HepG2 (cell line): Measurements from ENCODE around the gene TXNL4A. TPM values are rescaled to one million over a fixed set of nuclear protein-coding genes. Genes with fewer than 3 reads are reported as not detected.

ENCODE experiments used
- ATAC-seq: fragments of 200-7000 bp; cut with Tn5 transposase; 3 replicates; pipeline ENCODE4 v1.9.1; 2020; ENCODE audit warnings: mild to moderate bottlenecking, moderate library complexity
- BruUV-seq: library from RNA; stranded (reverse); fragments of 400-500 nt; replicated peaks from 2 replicates; lab custom pipeline; 2021; lab: Mats Ljungman, UMichigan
- CTCF ChIA-PET: fragments of 300-600 bp; formaldehyde crosslinking; extraction: SDS; loops from one replicate; lab custom pipeline; 2021; ENCODE audit warnings: low total read pairs, inconsistent platforms, low intra/inter-chr PET ratio; lab: Yijun Ruan, JAX
- POLR2A ChIA-PET: fragments of 350-600 bp; sonication (Branson Sonifier 250); formaldehyde crosslinking; loops from one replicate; lab custom pipeline; 2020; ENCODE audit warnings: antibody characterized with exemption, inconsistent platforms; lab: Yijun Ruan, JAX
- DNase-seq: peaks from one replicate; pipeline ENCODE4 v3.0.0-alpha.2; 2015; ENCODE audit warnings: low spot score
- FAIRE-seq: peaks from 3 replicates; lab custom pipeline; 2011; peaks lifted over from hg19 to GRCh38; lab: Jason Lieb, UNC
- H2AFZ ChIP-seq: one replicate; pipeline ENCODE4 v1.6.1; 2011; ENCODE audit warnings: low read length, inconsistent platforms
- H3K27ac ChIP-seq: fragments of 300-600 bp; 3 replicates; pipeline ENCODE4 v1.8.0; 2011; ENCODE audit warnings: mixed run types, mild to moderate bottlenecking, mixed read lengths, low read length, inconsistent platforms; ENCODE audit not compliant: insufficient read depth; ENCODE audit errors: extremely low read length
- H3K27me3 ChIP-seq, 2 experiments: fragments of 200-600 bp in 1 of 2; 2 replicates in 1 of 2; 3 replicates in 1 of 2; pipeline versions ENCODE4 v1.6.0 to v1.8.0; 2011; ENCODE audit warnings: low read length in 2 of 2, mild to moderate bottlenecking in 2 of 2, moderate library complexity in 2 of 2, inconsistent platforms in 1 of 2; ENCODE audit not compliant: insufficient read depth in 2 of 2, control insufficient read depth in 1 of 2
- H3K36me3 ChIP-seq, 2 experiments: fragments of 200-600 bp in 1 of 2; replicated peaks in 1 of 2; 2 replicates in 1 of 2; 3 replicates in 1 of 2; pipeline versions ENCODE4 v1.5.1 to v1.8.0; 2011; ENCODE audit warnings: low read length in 2 of 2, inconsistent platforms in 1 of 2; ENCODE audit not compliant: insufficient read depth in 2 of 2, control insufficient read depth in 1 of 2
- H3K4me1 ChIP-seq: 2 replicates; pipeline ENCODE4 v1.5.1; 2012; ENCODE audit warnings: low read length, inconsistent platforms; ENCODE audit not compliant: insufficient read depth
- H3K4me2 ChIP-seq: 2 replicates; pipeline ENCODE4 v1.6.0; 2011; ENCODE audit warnings: low read depth, low read length, inconsistent platforms
- H3K4me3 ChIP-seq, 3 experiments: fragments of 200-600 bp in 1 of 3; sonication (generic), shearing (Covaris generic) in 1 of 3; replicated peaks in 1 of 3; 2 replicates each; pipeline ENCODE4 v1.5.1; 2011 to 2016; ENCODE audit warnings: low read length in 3 of 3, inconsistent platforms in 2 of 3, low read depth in 2 of 3, mild to moderate bottlenecking in 2 of 3, control low read depth in 1 of 3, mixed read lengths in 1 of 3; ENCODE audit not compliant: insufficient read depth in 1 of 3
- H3K79me2 ChIP-seq: one replicate; pipeline ENCODE4 v1.6.1; 2011; ENCODE audit warnings: low read length, inconsistent platforms; ENCODE audit not compliant: insufficient read depth
- H3K9ac ChIP-seq: 2 replicates; pipeline ENCODE4 v1.6.0; 2011; ENCODE audit warnings: mild to moderate bottlenecking, low read depth, low read length, inconsistent platforms; ENCODE audit not compliant: insufficient read depth
- H3K9me3 ChIP-seq: 2 replicates; pipeline ENCODE4 v1.5.1; 2012; ENCODE audit warnings: mild to moderate bottlenecking, low read length
- H4K20me1 ChIP-seq: 2 replicates; pipeline ENCODE4 v1.6.0; 2011; ENCODE audit warnings: inconsistent platforms, mild to moderate bottlenecking, low read length, moderate library complexity; ENCODE audit not compliant: insufficient read depth
- BRCA1 ChIP-seq: sonication (generic); formaldehyde crosslinking; IDR thresholded peaks from 2 replicates; pipeline ENCODE4 v1.4.0; 2020; ENCODE audit warnings: missing genetic modification reagents
- CHD4 ChIP-seq: fragments of 200-600 bp; sonication (generic); IDR thresholded peaks from 2 replicates; pipeline ENCODE4 v1.7.0; 2017; ENCODE audit warnings: mild to moderate bottlenecking, low read length, borderline replicate concordance
- TBL1XR1 ChIP-seq: fragments of 150-350 bp; IDR thresholded peaks from 2 replicates; pipeline ENCODE4 v1.6.1; 2014; ENCODE audit warnings: borderline replicate concordance, low read length; ENCODE audit not compliant: partially characterized antibody
- ZFY ChIP-seq: sonication (generic); formaldehyde crosslinking; IDR thresholded peaks from 2 replicates; pipeline ENCODE4 v1.4.0; 2020; ENCODE audit warnings: missing genetic modification reagents
- ZNF101 ChIP-seq: sonication (generic); formaldehyde crosslinking; IDR thresholded peaks from 2 replicates; pipeline ENCODE4 v1.4.0; 2020; ENCODE audit warnings: mild to moderate bottlenecking, low read depth, missing genetic modification reagents, borderline replicate concordance
- ZNF34 ChIP-seq: sonication (generic); formaldehyde crosslinking; IDR thresholded peaks from 2 replicates; pipeline ENCODE4 v1.4.0; 2020; ENCODE audit warnings: mild to moderate bottlenecking, missing genetic modification reagents, borderline replicate concordance
- ZNF569 ChIP-seq: sonication (generic); formaldehyde crosslinking; IDR thresholded peaks from 2 replicates; pipeline ENCODE4 v1.5.0; 2020; ENCODE audit warnings: mild to moderate bottlenecking, missing genetic modification reagents, moderate library complexity, borderline replicate concordance
- WGBS: methylation state at CpG from one replicate; pipeline ENCODE4 v1.1.6; 2017; ENCODE audit warnings: low lambda C conversion rate; 5-methylcytosine and 5-hydroxymethylcytosine counted together
- in situ Hi-C: cut with HindIII; loops from 2 replicates; pipeline ENCODE4 v1.10.0; 2017; ENCODE audit warnings: low pct_unique_long_range_greater_than_20kb; ENCODE audit not compliant: extremely low pct_ligation_motif_present
- intact Hi-C: fragments of 100-400 bp; cut with micrococcal nuclease; formaldehyde crosslinking; loops from one replicate; pipeline ENCODE4 v1.10.0; 2022; ENCODE audit not compliant: unreplicated experiment
- polyA plus RNA-seq, 8 experiments: library from polyadenylated mRNA; depleted of rRNA in 3 of 8; stranded (reverse) in 7 of 8; unstranded in 1 of 8; fragments of >200 nt; fragmentation: Illumina TruSeq in 4 of 8; extraction: Trizol in 4 of 8; gene quantifications; 2 replicates each; pipeline versions ENCODE4 v1.2.1 to v1.2.3, GENCODE V29; 2011 to 2016; ENCODE audit warnings: low read depth in 4 of 8, missing spikeins in 1 of 8, mixed read lengths in 1 of 8; ENCODE audit not compliant: insufficient read depth in 1 of 8
- total RNA-seq, 5 experiments: library from RNA; depleted of rRNA; stranded (reverse); fragments of >200 nt; fragmentation: Illumina TruSeq; extraction: Trizol; gene quantifications; 2 replicates each; pipeline ENCODE4 v1.2.3, GENCODE V29; 2016; ENCODE audit warnings: low read depth in 1 of 5
- TF ChIP-seq, protein P1 (sequence below): sonication (generic); formaldehyde crosslinking; IDR thresholded peaks from 2 replicates; pipeline ENCODE4 v1.4.0; 2020; ENCODE audit warnings: mild to moderate bottlenecking, missing genetic modification reagents
- TF ChIP-seq, protein P2 (sequence below): sonication (generic); formaldehyde crosslinking; IDR thresholded peaks from 2 replicates; pipeline ENCODE4 v1.4.0; 2020; ENCODE audit warnings: missing genetic modification reagents
- TF ChIP-seq, protein P3 (sequence below): sonication (generic); formaldehyde crosslinking; IDR thresholded peaks from 2 replicates; pipeline ENCODE4 v1.4.0; 2020; ENCODE audit warnings: missing genetic modification reagents
- TF ChIP-seq, protein P4 (sequence below): sonication (generic); formaldehyde crosslinking; IDR thresholded peaks from 2 replicates; pipeline ENCODE4 v1.4.0; 2020; ENCODE audit warnings: missing genetic modification reagents
- TF ChIP-seq, protein P5 (sequence below): IDR thresholded peaks from 2 replicates; pipeline ENCODE4 v1.6.1; 2016; ENCODE audit warnings: mild to moderate bottlenecking, missing biosample characterization, missing genetic modification reagents

TXNL4A gene
- total and polyA plus RNA-seq, 2 of the 13 experiments (the other 11 are each of a cell fraction or from before 2014, with no cell fraction given): 172 to 202 TPM

DNA sequence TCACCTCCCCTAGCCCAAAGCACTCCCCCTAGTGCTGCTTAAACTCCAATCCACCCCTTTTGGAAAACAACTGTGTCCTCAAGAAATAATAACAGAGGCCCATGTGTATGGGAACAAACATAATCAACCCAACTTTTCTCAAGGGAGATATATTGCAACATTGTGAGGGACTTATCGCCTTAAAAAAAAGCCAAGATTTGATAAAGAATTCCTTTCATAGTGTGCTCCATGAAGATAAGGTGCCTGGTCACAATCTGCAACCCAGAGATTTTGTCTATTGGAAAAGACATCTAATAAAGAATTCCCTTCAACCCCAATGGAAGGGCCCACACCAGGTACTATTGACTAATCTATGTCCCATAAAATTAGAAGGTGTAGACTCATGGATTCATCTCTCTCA, 41.3 kb upstream of the TXNL4A start:
- DNase-seq: no peak
- Histone ChIP-seq H3K79me2 (peaks cover under 1% of the 10 kb centered on the region), H3K9me3 (peaks cover 20% of the 10 kb centered on the region), H3K9ac (no peak overlapping the region), H4K20me1 (no peaks in the 10 kb centered on the region)
- CTCF ChIA-PET: no interaction called here
- ATAC-seq: no peak
- TF ChIP-seq, protein P1, sequence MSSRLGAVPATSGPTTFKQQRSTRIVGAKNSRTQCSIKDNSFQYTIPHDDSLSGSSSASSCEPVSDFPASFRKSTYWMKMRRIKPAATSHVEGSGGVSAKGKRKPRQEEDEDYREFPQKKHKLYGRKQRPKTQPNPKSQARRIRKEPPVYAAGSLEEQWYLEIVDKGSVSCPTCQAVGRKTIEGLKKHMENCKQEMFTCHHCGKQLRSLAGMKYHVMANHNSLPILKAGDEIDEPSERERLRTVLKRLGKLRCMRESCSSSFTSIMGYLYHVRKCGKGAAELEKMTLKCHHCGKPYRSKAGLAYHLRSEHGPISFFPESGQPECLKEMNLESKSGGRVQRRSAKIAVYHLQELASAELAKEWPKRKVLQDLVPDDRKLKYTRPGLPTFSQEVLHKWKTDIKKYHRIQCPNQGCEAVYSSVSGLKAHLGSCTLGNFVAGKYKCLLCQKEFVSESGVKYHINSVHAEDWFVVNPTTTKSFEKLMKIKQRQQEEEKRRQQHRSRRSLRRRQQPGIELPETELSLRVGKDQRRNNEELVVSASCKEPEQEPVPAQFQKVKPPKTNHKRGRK (CRISPR knock-in tag): no peak
- TF ChIP-seq ZNF101 (CRISPR knock-in tag) (no peak), ZNF569 (CRISPR knock-in tag) (no peak), ZNF34 (CRISPR knock-in tag) (no peak), ZFY (CRISPR knock-in tag) (no peak), CHD4 (no peak), BRCA1 (CRISPR knock-in tag) (no peak), TBL1XR1 (no peak)
- TF ChIP-seq, protein P2, sequence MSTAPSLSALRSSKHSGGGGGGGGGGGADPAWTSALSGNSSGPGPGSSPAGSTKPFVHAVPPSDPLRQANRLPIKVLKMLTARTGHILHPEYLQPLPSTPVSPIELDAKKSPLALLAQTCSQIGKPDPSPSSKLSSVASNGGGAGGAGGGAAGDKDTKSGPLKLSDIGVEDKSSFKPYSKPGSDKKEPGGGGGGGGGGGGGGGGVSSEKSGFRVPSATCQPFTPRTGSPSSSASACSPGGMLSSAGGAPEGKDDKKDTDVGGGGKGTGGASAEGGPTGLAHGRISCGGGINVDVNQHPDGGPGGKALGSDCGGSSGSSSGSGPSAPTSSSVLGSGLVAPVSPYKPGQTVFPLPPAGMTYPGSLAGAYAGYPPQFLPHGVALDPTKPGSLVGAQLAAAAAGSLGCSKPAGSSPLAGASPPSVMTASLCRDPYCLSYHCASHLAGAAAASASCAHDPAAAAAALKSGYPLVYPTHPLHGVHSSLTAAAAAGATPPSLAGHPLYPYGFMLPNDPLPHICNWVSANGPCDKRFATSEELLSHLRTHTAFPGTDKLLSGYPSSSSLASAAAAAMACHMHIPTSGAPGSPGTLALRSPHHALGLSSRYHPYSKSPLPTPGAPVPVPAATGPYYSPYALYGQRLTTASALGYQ: no peak
- TF ChIP-seq, protein P3, sequence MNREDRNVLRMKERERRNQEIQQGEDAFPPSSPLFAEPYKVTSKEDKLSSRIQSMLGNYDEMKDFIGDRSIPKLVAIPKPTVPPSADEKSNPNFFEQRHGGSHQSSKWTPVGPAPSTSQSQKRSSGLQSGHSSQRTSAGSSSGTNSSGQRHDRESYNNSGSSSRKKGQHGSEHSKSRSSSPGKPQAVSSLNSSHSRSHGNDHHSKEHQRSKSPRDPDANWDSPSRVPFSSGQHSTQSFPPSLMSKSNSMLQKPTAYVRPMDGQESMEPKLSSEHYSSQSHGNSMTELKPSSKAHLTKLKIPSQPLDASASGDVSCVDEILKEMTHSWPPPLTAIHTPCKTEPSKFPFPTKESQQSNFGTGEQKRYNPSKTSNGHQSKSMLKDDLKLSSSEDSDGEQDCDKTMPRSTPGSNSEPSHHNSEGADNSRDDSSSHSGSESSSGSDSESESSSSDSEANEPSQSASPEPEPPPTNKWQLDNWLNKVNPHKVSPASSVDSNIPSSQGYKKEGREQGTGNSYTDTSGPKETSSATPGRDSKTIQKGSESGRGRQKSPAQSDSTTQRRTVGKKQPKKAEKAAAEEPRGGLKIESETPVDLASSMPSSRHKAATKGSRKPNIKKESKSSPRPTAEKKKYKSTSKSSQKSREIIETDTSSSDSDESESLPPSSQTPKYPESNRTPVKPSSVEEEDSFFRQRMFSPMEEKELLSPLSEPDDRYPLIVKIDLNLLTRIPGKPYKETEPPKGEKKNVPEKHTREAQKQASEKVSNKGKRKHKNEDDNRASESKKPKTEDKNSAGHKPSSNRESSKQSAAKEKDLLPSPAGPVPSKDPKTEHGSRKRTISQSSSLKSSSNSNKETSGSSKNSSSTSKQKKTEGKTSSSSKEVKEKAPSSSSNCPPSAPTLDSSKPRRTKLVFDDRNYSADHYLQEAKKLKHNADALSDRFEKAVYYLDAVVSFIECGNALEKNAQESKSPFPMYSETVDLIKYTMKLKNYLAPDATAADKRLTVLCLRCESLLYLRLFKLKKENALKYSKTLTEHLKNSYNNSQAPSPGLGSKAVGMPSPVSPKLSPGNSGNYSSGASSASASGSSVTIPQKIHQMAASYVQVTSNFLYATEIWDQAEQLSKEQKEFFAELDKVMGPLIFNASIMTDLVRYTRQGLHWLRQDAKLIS (CRISPR knock-in tag): no peak
- TF ChIP-seq, protein P4, sequence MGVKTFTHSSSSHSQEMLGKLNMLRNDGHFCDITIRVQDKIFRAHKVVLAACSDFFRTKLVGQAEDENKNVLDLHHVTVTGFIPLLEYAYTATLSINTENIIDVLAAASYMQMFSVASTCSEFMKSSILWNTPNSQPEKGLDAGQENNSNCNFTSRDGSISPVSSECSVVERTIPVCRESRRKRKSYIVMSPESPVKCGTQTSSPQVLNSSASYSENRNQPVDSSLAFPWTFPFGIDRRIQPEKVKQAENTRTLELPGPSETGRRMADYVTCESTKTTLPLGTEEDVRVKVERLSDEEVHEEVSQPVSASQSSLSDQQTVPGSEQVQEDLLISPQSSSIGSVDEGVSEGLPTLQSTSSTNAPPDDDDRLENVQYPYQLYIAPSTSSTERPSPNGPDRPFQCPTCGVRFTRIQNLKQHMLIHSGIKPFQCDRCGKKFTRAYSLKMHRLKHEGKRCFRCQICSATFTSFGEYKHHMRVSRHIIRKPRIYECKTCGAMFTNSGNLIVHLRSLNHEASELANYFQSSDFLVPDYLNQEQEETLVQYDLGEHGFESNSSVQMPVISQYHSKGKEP (CRISPR knock-in tag): no peak
- TF ChIP-seq, protein P5, sequence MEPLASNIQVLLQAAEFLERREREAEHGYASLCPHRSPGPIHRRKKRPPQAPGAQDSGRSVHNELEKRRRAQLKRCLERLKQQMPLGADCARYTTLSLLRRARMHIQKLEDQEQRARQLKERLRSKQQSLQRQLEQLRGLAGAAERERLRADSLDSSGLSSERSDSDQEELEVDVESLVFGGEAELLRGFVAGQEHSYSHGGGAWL (CRISPR knock-in tag): no peak
- TF ChIP-seq, all 625 proteins: peak for 0
- Histone ChIP-seq H3K27ac (no peak overlapping the region), H3K4me3 (no peak overlapping the region), H3K4me1 (peaks cover 21% of the 10 kb centered on the region), H3K4me2 (no peak overlapping the region), H2AFZ (no peak overlapping the region), H3K27me3 (no peaks in the 10 kb centered on the region; a peak in 1 of 5 replicates), H3K36me3 (no peaks in the 10 kb centered on the region)
- 96% methylated on average over 1 of the region's 1 CpG for WGBS
- FAIRE-seq: no peak
- in situ Hi-C loops (loop anchor here (5.0 kb wide), 1 partner anchor 42 kb away; the partner anchor contains the start of gene TXNL4A), intact Hi-C loops (no loop called here)
- POLR2A ChIA-PET: no interaction called here
- no TSS peak for BruUV-seq
